ENCODE data around the gene ROGDI. TPM values are rescaled to one million over a fixed set of nuclear protein-coding genes. Genes with fewer than 3 reads are reported as not detected.
A peak's percentile ranks its signal among the peaks of the same experiment; 100 is the strongest.
"Not testable (repeated sequence)": the region's sequence is repeated elsewhere in the genome, so short reads cannot be mapped to it uniquely, and the experiment has no call there.

The ROGDI gene
- total and polyA plus RNA-seq, 2 experiments from 2014 or later, result 21.2 to 48.2 TPM

GRCh38 chr16:4787627-4788482 is 14.6 kb downstream of the ROGDI start, which contains the start of gene SEPTIN12:
Gene SEPTIN12 (minus strand): TSS chr16:4788345. CDS start chr16:4787645, 700 bp downstream.
- Histone ChIP-seq H3K9me2 (replicated peaks; ENCODE audit: insufficient read depth) (no peaks in the 10 kb centered on the region), H2AFZ (no peak within 1 kb of the TSS), H3K27me3 (no peaks in the 10 kb centered on the region), H3K4me3 (no peak within 1 kb of the TSS), H3K36me3 (replicated peaks; ENCODE audit: insufficient read depth, low read depth) (no peaks in the 10 kb centered on the region), H3K4me2 (peak within 1 kb of the TSS; percentile 39), H3K79me2 (no peaks in the 10 kb centered on the region), H3K4me1 (ENCODE audit: insufficient read depth) (peaks cover 12% of the 10 kb centered on the region), H4K20me1 (ENCODE audit: insufficient read depth, poor library complexity, severe bottlenecking) (no peaks in the 10 kb centered on the region), H3K27ac (peak within 1 kb of the TSS; percentile 52), H3K9me3 (ENCODE audit: low read depth) (no peaks in the 10 kb centered on the region)
- TF ChIP-seq CTCF (IDR thresholded peaks at IDR 0.05; ENCODE audit: poor library complexity) (no peak), EZH2 (IDR thresholded peaks at IDR 0.05; ENCODE audit: borderline replicate concordance) (no peak), EZH2phosphoT487 (IDR thresholded peaks at IDR 0.05; ENCODE audit: low read depth, severe bottlenecking, unreplicated experiment) (no peak)
- WGBS (ENCODE audit: low lambda C conversion rate, missing lambda C conversion rate), result 69% methylated on average over 14 of the region's 14 CpGs
- DNase-seq (ENCODE audit: low spot score), result no peak

- TF ChIP-seq EZH2phosphoT487 (IDR thresholded peaks at IDR 0.05; ENCODE audit: low read depth, severe bottlenecking, unreplicated experiment) (no peak), CTCF (IDR thresholded peaks at IDR 0.05; ENCODE audit: poor library complexity) (no peak), EZH2 (IDR thresholded peaks at IDR 0.05; ENCODE audit: borderline replicate concordance) (no peak)
- Histone ChIP-seq H3K9me2 (replicated peaks; ENCODE audit: insufficient read depth) (no peaks in the 10 kb centered on the region), H3K27ac (no peak overlapping the region), H2AFZ (no peak overlapping the region), H3K4me2 (no peak overlapping the region), H3K27me3 (no peaks in the 10 kb centered on the region), H3K36me3 (replicated peaks; ENCODE audit: insufficient read depth, low read depth) (no peaks in the 10 kb centered on the region), H3K79me2 (no peaks in the 10 kb centered on the region), H3K4me3 (no peak overlapping the region), H3K4me1 (ENCODE audit: insufficient read depth) (peaks cover 12% of the 10 kb centered on the region), H3K9me3 (ENCODE audit: low read depth) (no peaks in the 10 kb centered on the region), H4K20me1 (ENCODE audit: insufficient read depth, poor library complexity, severe bottlenecking) (no peaks in the 10 kb centered on the region)
- whole genome bisulfite sequencing (ENCODE audit: low lambda C conversion rate, missing lambda C conversion rate), result 94% methylated on average over 8 of the region's 8 CpGs
- DNase-seq (ENCODE audit: low spot score), result no peak
Observed at GRCh38 chr16:4787068-4787467, 15.4 kb downstream of the ROGDI start.

GRCh38 chr16:4785758-4786433 is 16.5 kb downstream of the ROGDI start:
- no peaks in the 10 kb centered on the region for H3K36me3 ChIP-seq (replicated peaks; ENCODE audit: insufficient read depth, low read depth)
- peaks cover 12% of the 10 kb centered on the region for H3K4me1 ChIP-seq (ENCODE audit: insufficient read depth)
- H3K9me2 ChIP-seq (replicated peaks; ENCODE audit: insufficient read depth), result no peaks in the 10 kb centered on the region
- 97% methylated on average over 21 of the region's 23 CpGs for WGBS (ENCODE audit: low lambda C conversion rate, missing lambda C conversion rate)
- H3K4me2 ChIP-seq, result no peak overlapping the region
- no peaks in the 10 kb centered on the region for H4K20me1 ChIP-seq (ENCODE audit: insufficient read depth, poor library complexity, severe bottlenecking)
- TF ChIP-seq EZH2 (IDR thresholded peaks at IDR 0.05; ENCODE audit: borderline replicate concordance) (no peak), CTCF (IDR thresholded peaks at IDR 0.05; ENCODE audit: poor library complexity) (no peak), EZH2phosphoT487 (IDR thresholded peaks at IDR 0.05; ENCODE audit: low read depth, severe bottlenecking, unreplicated experiment) (no peak)
- no peak overlapping the region for H3K27ac ChIP-seq
- H3K79me2 ChIP-seq, result no peaks in the 10 kb centered on the region
- no peak overlapping the region for H2AFZ ChIP-seq
- no peaks in the 10 kb centered on the region for H3K27me3 ChIP-seq
- no peak for DNase-seq (ENCODE audit: low spot score)
- no peak overlapping the region for H3K4me3 ChIP-seq
- H3K9me3 ChIP-seq (ENCODE audit: low read depth), result no peaks in the 10 kb centered on the region

- H4K20me1 ChIP-seq (ENCODE audit: insufficient read depth, poor library complexity, severe bottlenecking); H3K79me2 ChIP-seq; H3K27ac ChIP-seq; H3K36me3 ChIP-seq (replicated peaks; ENCODE audit: insufficient read depth, low read depth); H3K9me3 ChIP-seq (ENCODE audit: low read depth); H3K4me3 ChIP-seq; DNase-seq (ENCODE audit: low spot score); H3K27me3 ChIP-seq; H2AFZ ChIP-seq; H3K9me2 ChIP-seq (replicated peaks; ENCODE audit: insufficient read depth); H3K4me2 ChIP-seq: not testable (repeated sequence)
- H3K4me1 ChIP-seq (ENCODE audit: insufficient read depth), result peaks cover 12% of the 10 kb centered on the region
- 92% methylated on average over 14 of the region's 14 CpGs for WGBS (ENCODE audit: low lambda C conversion rate, missing lambda C conversion rate)
Observed at GRCh38 chr16:4784444-4784987, 17.9 kb downstream of the ROGDI start.

All from hepatocyte (in vitro differentiated cells).